ENCODE measurements around the gene NQO2.

Gene NQO2

GRCh38 chr6:2999618-3000557, at the start of gene NQO2:
NQO2 (plus strand) TSS chr6:2999894; CDS start chr6:3006553, 6,659 bp downstream.
- DNase-seq = peak; percentile 96

- DNase-seq = peak; percentile 28
Measured at GRCh38 chr6:2950713-2951112, 49.0 kb upstream of the NQO2 start.

- peak; percentile 39 for DNase-seq
Measured at GRCh38 chr6:2951728-2952127, 48.0 kb upstream of the NQO2 start.

GRCh38 chr6:2952557-2953095, 47.1 kb upstream of the NQO2 start:
- DNase-seq = peak; percentile 95

- DNase-seq = no peak
Measured at GRCh38 chr6:2953098-2953497, 46.6 kb upstream of the NQO2 start.

GRCh38 chr6:2956930-2957685, 42.6 kb upstream of the NQO2 start:
- DNase-seq = no peak

- no peak for DNase-seq
Measured at GRCh38 chr6:2957696-2958330, 41.9 kb upstream of the NQO2 start.

- DNase-seq = no peak
Measured at GRCh38 chr6:2958331-2958711, 41.4 kb upstream of the NQO2 start.

- no peak for DNase-seq
Measured at GRCh38 chr6:2958776-2959175, 40.9 kb upstream of the NQO2 start.

GRCh38 chr6:2959909-2960719, 39.6 kb upstream of the NQO2 start:
- peak; percentile 90 for DNase-seq

GRCh38 chr6:2960935-2961334, 38.8 kb upstream of the NQO2 start:
- DNase-seq = no peak

GRCh38 chr6:2961506-2961905, 38.2 kb upstream of the NQO2 start:
- DNase-seq = no peak

GRCh38 chr6:2962004-2962403, 37.7 kb upstream of the NQO2 start:
- no peak for DNase-seq

GRCh38 chr6:2962636-2963035, 37.1 kb upstream of the NQO2 start:
- DNase-seq = no peak

- DNase-seq = no peak
Measured at GRCh38 chr6:2963756-2964155, 35.9 kb upstream of the NQO2 start.

- no peak for DNase-seq
Measured at GRCh38 chr6:2964793-2965505, 34.7 kb upstream of the NQO2 start.

GRCh38 chr6:2966347-2966746, 33.3 kb upstream of the NQO2 start:
- no peak for DNase-seq

- DNase-seq = no peak
Measured at GRCh38 chr6:2967936-2968335, 31.8 kb upstream of the NQO2 start.

GRCh38 chr6:2968600-2969135, 31.0 kb upstream of the NQO2 start:
- DNase-seq = no peak

- DNase-seq = no peak
Measured at GRCh38 chr6:2969549-2969948, 30.1 kb upstream of the NQO2 start.

GRCh38 chr6:2970034-2970685, 29.5 kb upstream of the NQO2 start:
- no peak for DNase-seq
